IMR-90 (cell line): Measurements from ENCODE around the gene KIF6. TPM values are rescaled to one million over a fixed set of nuclear protein-coding genes. Genes with fewer than 3 reads are reported as not detected.

Experiments used
- ATAC-seq: fragments of 200-7000 bp; cut with Tn5 transposase; 2 replicates; pipeline ENCODE4 v1.9.1; 2020; ENCODE audit warnings: low read depth, mild to moderate bottlenecking, moderate library complexity
- BruUV-seq: library from RNA; stranded (reverse); fragments of 400-500 nt; replicated peaks from 2 replicates; lab custom pipeline; 2021; lab: Mats Ljungman, UMichigan
- CTCF ChIA-PET: fragments of 300-600 bp; formaldehyde crosslinking; extraction: SDS; loops from one replicate; lab custom pipeline; 2021; ENCODE audit warnings: antibody characterized with exemption; lab: Yijun Ruan, JAX
- POLR2A ChIA-PET: fragments of 300-600 bp; sonication (Branson Sonifier 250); formaldehyde crosslinking; loops from one replicate; lab custom pipeline; 2022; ENCODE audit warnings: antibody characterized with exemption; ENCODE audit not compliant: unreplicated experiment; lab: Charles Lee
- DNase-seq: peaks from one replicate; pipeline ENCODE4 v3.0.0; 2013
- H2AFZ ChIP-seq: replicated peaks from 2 replicates; pipeline ENCODE3; 2013; ENCODE audit warnings: low read length, mild to moderate bottlenecking; ENCODE audit not compliant: poor library complexity
- H2AK5ac ChIP-seq: 2 replicates; pipeline ENCODE4 v1.6.1; 2013; ENCODE audit warnings: low read depth, low read length, inconsistent platforms
- H2AK9ac ChIP-seq: replicated peaks from 2 replicates; pipeline ENCODE3; 2013; ENCODE audit warnings: mild to moderate bottlenecking, low read depth, low read length, moderate library complexity; ENCODE audit not compliant: poor library complexity
- H2BK120ac ChIP-seq: 2 replicates; pipeline ENCODE4 v1.6.1; 2013; ENCODE audit warnings: low read depth, low read length, inconsistent platforms
- H2BK15ac ChIP-seq: 3 replicates; pipeline ENCODE4 v1.6.1; 2013; ENCODE audit warnings: low read depth, low read length, inconsistent platforms
- H2BK20ac ChIP-seq: 2 replicates; pipeline ENCODE4 v1.6.1; 2013; ENCODE audit warnings: low read depth, mild to moderate bottlenecking, inconsistent platforms, low read length, moderate library complexity
- H2BK5ac ChIP-seq: 2 replicates; pipeline ENCODE4 v1.6.1; 2013; ENCODE audit warnings: mild to moderate bottlenecking, low read depth, low read length, inconsistent platforms; ENCODE audit not compliant: poor library complexity, severe bottlenecking
- H3K14ac ChIP-seq: replicated peaks from 2 replicates; pipeline ENCODE4 v1.6.1; 2013; ENCODE audit warnings: low read depth, low read length, inconsistent platforms
- H3K18ac ChIP-seq: 2 replicates; pipeline ENCODE4 v1.6.1; 2013; ENCODE audit warnings: low read depth, low read length, control low read depth
- H3K23ac ChIP-seq: 2 replicates; pipeline ENCODE4 v1.6.1; 2013; ENCODE audit warnings: low read depth, low read length, inconsistent platforms
- H3K27ac ChIP-seq: 2 replicates; pipeline ENCODE4 v1.5.1; 2013; ENCODE audit warnings: mild to moderate bottlenecking, control low read depth, low read length; ENCODE audit not compliant: insufficient read depth
- H3K27me3 ChIP-seq: 2 replicates; pipeline ENCODE4 v1.6.1; 2013; ENCODE audit warnings: low read length; ENCODE audit not compliant: control insufficient read depth, insufficient read depth
- H3K36me3 ChIP-seq: 2 replicates; pipeline ENCODE4 v1.6.1; 2013; ENCODE audit warnings: low read length, mixed read lengths; ENCODE audit not compliant: control insufficient read depth, insufficient read depth
- H3K4ac ChIP-seq: 2 replicates; pipeline ENCODE4 v1.6.1; 2013; ENCODE audit warnings: low read depth, low read length, inconsistent platforms
- H3K4me1 ChIP-seq: 2 replicates; pipeline ENCODE4 v1.6.1; 2013; ENCODE audit warnings: low read length, mixed read lengths; ENCODE audit not compliant: control insufficient read depth, insufficient read depth
- H3K4me2 ChIP-seq: 2 replicates; pipeline ENCODE4 v1.6.1; 2013; ENCODE audit warnings: low read depth, mild to moderate bottlenecking, control low read depth, low read length, moderate library complexity
- H3K4me3 ChIP-seq: 2 replicates; pipeline ENCODE4 v1.5.1; 2013; ENCODE audit warnings: low read depth, mild to moderate bottlenecking, control low read depth, low read length, moderate library complexity; ENCODE audit not compliant: insufficient read depth
- H3K56ac ChIP-seq: 2 replicates; pipeline ENCODE4 v1.6.1; 2013; ENCODE audit warnings: low read length, inconsistent platforms; ENCODE audit not compliant: insufficient read depth; ENCODE audit errors: extremely low read depth
- H3K79me1 ChIP-seq, 2 experiments: 2 replicates each; pipeline ENCODE4 v1.6.1; 2013; ENCODE audit warnings: low read length in 2 of 2, inconsistent platforms in 1 of 2, low read depth in 1 of 2
- H3K9ac ChIP-seq: 2 replicates; pipeline ENCODE4 v1.6.1; 2013; ENCODE audit warnings: low read depth, low read length, control low read depth
- H3K9me1 ChIP-seq: 2 replicates; pipeline ENCODE4 v1.6.1; 2013; ENCODE audit warnings: low read length, inconsistent platforms; ENCODE audit not compliant: insufficient read depth
- H3K9me3 ChIP-seq: 2 replicates; pipeline ENCODE4 v1.6.1; 2013; ENCODE audit warnings: low read length; ENCODE audit not compliant: control insufficient read depth, insufficient read depth
- H4K20me1 ChIP-seq: 2 replicates; pipeline ENCODE4 v1.6.1; 2013; ENCODE audit warnings: low read length, inconsistent platforms; ENCODE audit not compliant: insufficient read depth
- H4K5ac ChIP-seq: 2 replicates; pipeline ENCODE4 v1.6.1; 2013; ENCODE audit warnings: mild to moderate bottlenecking, low read depth, low read length, control low read depth
- H4K8ac ChIP-seq, 2 experiments: 2 replicates each; pipeline ENCODE4 v1.6.1; 2013; ENCODE audit warnings: low read depth in 2 of 2, low read length in 2 of 2, control low read depth in 1 of 2, inconsistent platforms in 1 of 2
- H4K91ac ChIP-seq: 2 replicates; pipeline ENCODE4 v1.6.1; 2013; ENCODE audit warnings: low read depth, low read length, inconsistent platforms; ENCODE audit not compliant: insufficient read depth
- BHLHE40 ChIP-seq: fragments of 150-350 bp; IDR thresholded peaks from 2 replicates; pipeline ENCODE4 v1.6.1; 2016; ENCODE audit warnings: mild to moderate bottlenecking, low read depth, low read length
- CEBPB ChIP-seq: IDR thresholded peaks from 2 replicates; pipeline ENCODE4 v1.6.1; 2012; ENCODE audit warnings: low read depth, low read length, improper control_type of control experiment
- CHD1 ChIP-seq: IDR thresholded peaks from 2 replicates; pipeline ENCODE4 v1.6.1; 2012; ENCODE audit warnings: low read depth, low read length, improper control_type of control experiment
- FOS ChIP-seq: fragments of 150-350 bp; IDR thresholded peaks from 2 replicates; pipeline ENCODE4 v1.6.1; 2016; ENCODE audit warnings: low read depth, low read length
- MAFK ChIP-seq: IDR thresholded peaks from 2 replicates; pipeline ENCODE4 v1.6.1; 2012; ENCODE audit warnings: low read depth, low read length, improper control_type of control experiment
- MAZ ChIP-seq: IDR thresholded peaks from 2 replicates; pipeline ENCODE4 v1.6.1; 2012; ENCODE audit warnings: low read depth, mild to moderate bottlenecking, low read length, improper control_type of control experiment, moderate library complexity, borderline replicate concordance
- MXI1 ChIP-seq: IDR thresholded peaks from 2 replicates; pipeline ENCODE4 v1.6.1; 2012; ENCODE audit warnings: low read depth, mild to moderate bottlenecking, low read length, moderate library complexity, borderline replicate concordance
- NFE2L2 ChIP-seq: fragments of 150-350 bp; IDR thresholded peaks from 2 replicates; pipeline ENCODE4 v1.6.1; 2016; ENCODE audit warnings: low read depth, mild to moderate bottlenecking, low read length
- POLR2A ChIP-seq: IDR thresholded peaks from 2 replicates; pipeline ENCODE4 v1.6.1; 2012; ENCODE audit warnings: mild to moderate bottlenecking, low read depth, low read length
- RAD21 ChIP-seq: IDR thresholded peaks from 2 replicates; pipeline ENCODE4 v1.6.1; 2012; ENCODE audit warnings: low read length, improper control_type of control experiment
- RCOR1 ChIP-seq: IDR thresholded peaks from 2 replicates; pipeline ENCODE4 v1.6.1; 2012; ENCODE audit warnings: mild to moderate bottlenecking, low read length, improper control_type of control experiment; ENCODE audit not compliant: insufficient replicate concordance
- RFX5 ChIP-seq: IDR thresholded peaks from 2 replicates; pipeline ENCODE4 v1.8.0; 2012; ENCODE audit warnings: low read depth, mild to moderate bottlenecking, low read length, moderate library complexity
- SMC3 ChIP-seq: fragments of 150-350 bp; IDR thresholded peaks from 2 replicates; pipeline ENCODE4 v1.6.1; 2016; ENCODE audit warnings: low read depth, mild to moderate bottlenecking, antibody characterized with exemption, low read length, moderate library complexity
- WGBS, 2 experiments: methylation state at CpG; one replicate each; pipeline versions ENCODE4 v1.1.5 to v1.1.7; 2013; ENCODE audit warnings: missing lambda C conversion rate in 2 of 2; ENCODE audit not compliant: insufficient read length in 1 of 2; ENCODE audit errors: extremely low coverage in 2 of 2; 5-methylcytosine and 5-hydroxymethylcytosine counted together
- dilution Hi-C: fragments of 300-500 bp; cut with HindIII; formaldehyde crosslinking; loops from one replicate; pipeline ENCODE4 v1.14.3; 2018; ENCODE audit warnings: low sequenced_read_pairs; ENCODE audit not compliant: unreplicated experiment
- in situ Hi-C: fragments of 300-500 bp; cut with MboI; formaldehyde crosslinking; loops from 3 replicates; pipeline ENCODE4 v1.14.3; 2019; ENCODE audit warnings: low sequenced_read_pairs, inconsistent platforms, mixed read lengths
- intact Hi-C: fragments of 100-400 bp; cut with micrococcal nuclease; formaldehyde crosslinking; loops from 2 replicates; pipeline ENCODE4 v1.10.0; 2022
- polyA plus RNA-seq, 3 experiments: library from polyadenylated mRNA; depleted of rRNA; stranded (reverse); fragments of >200 nt; gene quantifications; 2 replicates each; pipeline ENCODE4 v1.2.3, GENCODE V29; 2012; ENCODE audit warnings: low replicate concordance in 1 of 3
- total RNA-seq: library from RNA; depleted of rRNA; stranded (reverse); fragments of >200 nt; gene quantifications from 2 replicates; pipeline ENCODE4 v1.2.3, GENCODE V29; 2012
- TF ChIP-seq, protein P1 (sequence below): conservative IDR thresholded peaks from 2 replicates; pipeline ENCODE4 v1.5.1; 2012; ENCODE audit warnings: mild to moderate bottlenecking, low read depth, low read length, improper control_type of control experiment
- TF ChIP-seq, protein P2 (sequence below): fragments of 150-350 bp; IDR thresholded peaks from 2 replicates; pipeline ENCODE4 v1.6.1; 2016; ENCODE audit warnings: low read depth, mild to moderate bottlenecking, low read length, moderate library complexity, borderline replicate concordance
- TF ChIP-seq, protein P3 (sequence below): fragments of 150-350 bp; IDR thresholded peaks from 2 replicates; pipeline ENCODE4 v1.6.1; 2017; ENCODE audit warnings: mild to moderate bottlenecking, antibody characterized with exemption, low read length, low read depth

The KIF6 gene
- total and polyA plus RNA-seq, 2 of the 4 experiments (the other 2 are of a cell fraction): under 0.01 to 0.10 TPM

DNA sequence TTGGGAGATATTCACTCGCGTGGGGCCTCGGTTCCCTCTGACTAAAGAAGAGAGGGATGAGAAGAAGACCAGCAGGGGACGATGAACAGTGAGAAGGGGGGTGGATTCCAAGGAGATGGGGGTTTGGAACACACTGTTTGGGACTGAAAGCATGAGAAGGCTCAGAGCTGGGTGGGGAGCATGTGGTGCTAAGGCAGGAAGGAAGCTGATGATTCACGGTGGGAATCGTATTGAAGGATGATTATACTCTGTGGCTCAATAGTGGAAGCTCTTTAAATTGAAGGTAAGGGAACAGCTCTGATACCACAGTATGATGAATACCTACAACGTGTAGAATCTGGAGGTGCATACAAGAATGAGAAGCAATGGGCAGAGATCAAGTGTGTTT lies 285.2 kb downstream of the KIF6 start:
- Histone ChIP-seq H3K56ac (no peak overlapping the region), H3K23ac (no peak overlapping the region), H3K27ac (no peak overlapping the region), H4K20me1 (no peaks in the 10 kb centered on the region), H3K27me3 (no peaks in the 10 kb centered on the region), H2BK120ac (no peak overlapping the region), H4K91ac (no peak overlapping the region), H3K9ac (no peak overlapping the region), H3K79me1 (no peaks in the 10 kb centered on the region), H3K4me3 (no peak overlapping the region), H2AK5ac (no peak overlapping the region), H4K5ac (no peak overlapping the region), H3K4me2 (no peak overlapping the region), H3K9me3 (peaks cover 2% of the 10 kb centered on the region), H2BK20ac (no peak overlapping the region), H4K8ac (no peak overlapping the region), H3K4ac (no peak overlapping the region), H3K14ac (no peak overlapping the region), H2AK9ac (no peak overlapping the region), H3K4me1 (no peaks in the 10 kb centered on the region), H2BK5ac (no peak overlapping the region), H3K36me3 (no peaks in the 10 kb centered on the region), H2AFZ (no peak overlapping the region), H2BK15ac (no peak overlapping the region), H3K18ac (no peak overlapping the region), H3K9me1 (no peaks in the 10 kb centered on the region)
- in situ Hi-C loops (no loop called here), dilution Hi-C loops (no loop called here), intact Hi-C loops (no loop called here)
- ATAC-seq (no peak), DNase-seq (no peak)
- TF ChIP-seq RCOR1 (no peak), MAZ (no peak), RAD21 (no peak), MAFK (no peak), RFX5 (no peak), FOS (no peak), NFE2L2 (no peak), CEBPB (no peak), SMC3 (no peak), CHD1 (no peak), POLR2A (no peak), MXI1 (no peak), BHLHE40 (no peak)
- TF ChIP-seq, protein P1, sequence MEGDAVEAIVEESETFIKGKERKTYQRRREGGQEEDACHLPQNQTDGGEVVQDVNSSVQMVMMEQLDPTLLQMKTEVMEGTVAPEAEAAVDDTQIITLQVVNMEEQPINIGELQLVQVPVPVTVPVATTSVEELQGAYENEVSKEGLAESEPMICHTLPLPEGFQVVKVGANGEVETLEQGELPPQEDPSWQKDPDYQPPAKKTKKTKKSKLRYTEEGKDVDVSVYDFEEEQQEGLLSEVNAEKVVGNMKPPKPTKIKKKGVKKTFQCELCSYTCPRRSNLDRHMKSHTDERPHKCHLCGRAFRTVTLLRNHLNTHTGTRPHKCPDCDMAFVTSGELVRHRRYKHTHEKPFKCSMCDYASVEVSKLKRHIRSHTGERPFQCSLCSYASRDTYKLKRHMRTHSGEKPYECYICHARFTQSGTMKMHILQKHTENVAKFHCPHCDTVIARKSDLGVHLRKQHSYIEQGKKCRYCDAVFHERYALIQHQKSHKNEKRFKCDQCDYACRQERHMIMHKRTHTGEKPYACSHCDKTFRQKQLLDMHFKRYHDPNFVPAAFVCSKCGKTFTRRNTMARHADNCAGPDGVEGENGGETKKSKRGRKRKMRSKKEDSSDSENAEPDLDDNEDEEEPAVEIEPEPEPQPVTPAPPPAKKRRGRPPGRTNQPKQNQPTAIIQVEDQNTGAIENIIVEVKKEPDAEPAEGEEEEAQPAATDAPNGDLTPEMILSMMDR: no peak
- TF ChIP-seq, protein P2, sequence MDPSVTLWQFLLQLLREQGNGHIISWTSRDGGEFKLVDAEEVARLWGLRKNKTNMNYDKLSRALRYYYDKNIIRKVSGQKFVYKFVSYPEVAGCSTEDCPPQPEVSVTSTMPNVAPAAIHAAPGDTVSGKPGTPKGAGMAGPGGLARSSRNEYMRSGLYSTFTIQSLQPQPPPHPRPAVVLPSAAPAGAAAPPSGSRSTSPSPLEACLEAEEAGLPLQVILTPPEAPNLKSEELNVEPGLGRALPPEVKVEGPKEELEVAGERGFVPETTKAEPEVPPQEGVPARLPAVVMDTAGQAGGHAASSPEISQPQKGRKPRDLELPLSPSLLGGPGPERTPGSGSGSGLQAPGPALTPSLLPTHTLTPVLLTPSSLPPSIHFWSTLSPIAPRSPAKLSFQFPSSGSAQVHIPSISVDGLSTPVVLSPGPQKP: no peak
- TF ChIP-seq, protein P3, sequence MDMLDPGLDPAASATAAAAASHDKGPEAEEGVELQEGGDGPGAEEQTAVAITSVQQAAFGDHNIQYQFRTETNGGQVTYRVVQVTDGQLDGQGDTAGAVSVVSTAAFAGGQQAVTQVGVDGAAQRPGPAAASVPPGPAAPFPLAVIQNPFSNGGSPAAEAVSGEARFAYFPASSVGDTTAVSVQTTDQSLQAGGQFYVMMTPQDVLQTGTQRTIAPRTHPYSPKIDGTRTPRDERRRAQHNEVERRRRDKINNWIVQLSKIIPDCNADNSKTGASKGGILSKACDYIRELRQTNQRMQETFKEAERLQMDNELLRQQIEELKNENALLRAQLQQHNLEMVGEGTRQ: no peak
- ChIA-PET CTCF (no interaction called here), POLR2A (no interaction called here)
- WGBS, 2 experiments: 91% methylated on average over 6 of the region's 7 CpGs; no CpG with 5 or more reads in 1 of the 2 experiments
- no TSS peak for BruUV-seq
